Subcutaneous abdominal adipose tissue (tissue), 5 donors: ENCODE data around the gene STXBP3.

Experiments used
- H3K27ac ChIP-seq: one replicate; pipeline ENCODE4 v1.7.0; 2013; ENCODE audit warnings: low read depth, mild to moderate bottlenecking, inconsistent platforms, low read length, moderate library complexity
- H3K27me3 ChIP-seq, 5 donors: one replicate each; pipeline ENCODE4 v1.7.0; 2013; ENCODE audit warnings: low read length in 5 of 5, inconsistent platforms in 1 of 5; ENCODE audit not compliant: control insufficient read depth in 5 of 5, insufficient read depth in 4 of 5
- H3K36me3 ChIP-seq, 5 donors: one replicate each; pipeline ENCODE4 v1.7.0; 2013; ENCODE audit warnings: low read length in 5 of 5; ENCODE audit not compliant: control insufficient read depth in 5 of 5, insufficient read depth in 5 of 5
- H3K4me1 ChIP-seq, 5 donors: one replicate each; pipeline ENCODE4 v1.7.0; 2013; ENCODE audit warnings: low read length in 5 of 5, mild to moderate bottlenecking in 3 of 5, moderate library complexity in 1 of 5; ENCODE audit not compliant: control insufficient read depth in 5 of 5, insufficient read depth in 5 of 5
- H3K4me3 ChIP-seq, 5 donors: one replicate each; pipeline ENCODE4 v1.7.0; 2013; ENCODE audit warnings: low read length in 5 of 5, low read depth in 1 of 5
- H3K9ac ChIP-seq, 5 donors: one replicate each; pipeline ENCODE4 v1.7.0; 2013; ENCODE audit warnings: low read length in 5 of 5, mild to moderate bottlenecking in 4 of 5, moderate library complexity in 3 of 5
- H3K9me3 ChIP-seq, 5 donors: one replicate each; pipeline ENCODE4 v1.7.0; 2013; ENCODE audit warnings: low read length in 5 of 5; ENCODE audit not compliant: control insufficient read depth in 5 of 5
- donor health status: healthy.
- donor health status: healthy.
- donor health status: healthy.
- donor health status: healthy.
- donor health status: healthy.

The STXBP3 gene

GRCh38 chr1:108729481-108729880 lies 17.0 kb upstream of the STXBP3 start:
- H3K36me3 ChIP-seq = no peaks in the 10 kb centered on the region
- H3K4me1 ChIP-seq = no peaks in the 10 kb centered on the region
- H3K4me3 ChIP-seq = no peak overlapping the region
- H3K27me3 ChIP-seq = peaks cover 0 to 5% (median 0%) of the 10 kb centered on the region in 5 donors
- no peak overlapping the region for H3K27ac ChIP-seq
- no peak overlapping the region for H3K9ac ChIP-seq
- no peaks in the 10 kb centered on the region for H3K9me3 ChIP-seq

GRCh38 chr1:108732398-108732797 lies 14.1 kb upstream of the STXBP3 start:
- H3K9ac ChIP-seq = no peak overlapping the region
- H3K27me3 ChIP-seq = peaks cover 0 to 5% (median 3%) of the 10 kb centered on the region in 5 donors
- no peaks in the 10 kb centered on the region for H3K4me1 ChIP-seq
- no peaks in the 10 kb centered on the region for H3K36me3 ChIP-seq
- H3K9me3 ChIP-seq = no peaks in the 10 kb centered on the region
- H3K27ac ChIP-seq = no peak overlapping the region
- no peak overlapping the region for H3K4me3 ChIP-seq

- H3K4me3 ChIP-seq = no peak overlapping the region
- no peaks in the 10 kb centered on the region for H3K4me1 ChIP-seq
- no peak overlapping the region for H3K27ac ChIP-seq
- no peaks in the 10 kb centered on the region for H3K36me3 ChIP-seq
- peaks cover 0 to 3% (median 0%) of the 10 kb centered on the region in 5 donors for H3K27me3 ChIP-seq
- H3K9me3 ChIP-seq = no peaks in the 10 kb centered on the region
- no peak overlapping the region for H3K9ac ChIP-seq
These were observed 12.2 kb upstream of the STXBP3 start for GRCh38 chr1:108734171-108734865.

GRCh38 chr1:108742253-108742652 lies 4.2 kb upstream of the STXBP3 start:
- peaks cover under 1 to 3% (median 3%) of the 10 kb centered on the region in 5 donors for H3K4me1 ChIP-seq
- no peak overlapping the region for H3K27ac ChIP-seq
- H3K27me3 ChIP-seq = no peaks in the 10 kb centered on the region
- H3K4me3 ChIP-seq = no peak overlapping the region
- no peaks in the 10 kb centered on the region for H3K9me3 ChIP-seq
- no peak overlapping the region for H3K9ac ChIP-seq
- no peaks in the 10 kb centered on the region for H3K36me3 ChIP-seq

GRCh38 chr1:108745980-108746381 lies 493 bp upstream of the STXBP3 start:
- H3K27me3 ChIP-seq = no peaks in the 10 kb centered on the region
- H3K36me3 ChIP-seq = peaks cover 0 to 6% (median 0%) of the 10 kb centered on the region in 5 donors
- no peaks in the 10 kb centered on the region for H3K9me3 ChIP-seq
- H3K4me1 ChIP-seq = peaks cover 2 to 17% (median 3%) of the 10 kb centered on the region in 5 donors
- H3K4me3 ChIP-seq = peak overlapping the region in 3 of 5 donors; percentile 94 to 100 (median 97)
- H3K9ac ChIP-seq = peak overlapping the region in 1 of 5 donors; percentile 56
- peak overlapping the region; percentile 94 for H3K27ac ChIP-seq

GRCh38 chr1:108747171-108747850 lies 837 bp downstream of the STXBP3 start:
- H3K4me3 ChIP-seq = peak overlapping the region; percentile 94 to 100 (median 94)
- H3K36me3 ChIP-seq = peaks cover 0 to 9% (median 3%) of the 10 kb centered on the region in 5 donors
- peaks cover 2 to 17% (median 3%) of the 10 kb centered on the region in 5 donors for H3K4me1 ChIP-seq
- H3K27me3 ChIP-seq = no peaks in the 10 kb centered on the region
- peak overlapping the region; percentile 94 for H3K27ac ChIP-seq
- H3K9me3 ChIP-seq = no peaks in the 10 kb centered on the region
- peak overlapping the region; percentile 70 to 95 (median 87) for H3K9ac ChIP-seq

- Histone ChIP-seq H3K36me3 (peaks cover 0 to 12% (median 6%) of the 10 kb centered on the region in 5 donors), H3K9me3 (no peaks in the 10 kb centered on the region), H3K27me3 (no peaks in the 10 kb centered on the region), H3K4me3 (peak overlapping the region in 1 of 5 donors; percentile 100), H3K9ac (no peak overlapping the region), H3K4me1 (peaks cover 2 to 17% (median 3%) of the 10 kb centered on the region in 5 donors), H3K27ac (peak overlapping the region; percentile 94)
These were observed 1.4 kb downstream of the STXBP3 start for GRCh38 chr1:108747898-108748297.

- H3K36me3 ChIP-seq = peaks cover 3 to 17% (median 14%) of the 10 kb centered on the region in 5 donors
- no peaks in the 10 kb centered on the region for H3K27me3 ChIP-seq
- H3K4me3 ChIP-seq = no peak overlapping the region
- H3K4me1 ChIP-seq = peaks cover 2 to 17% (median 3%) of the 10 kb centered on the region in 5 donors
- H3K9me3 ChIP-seq = no peaks in the 10 kb centered on the region
- no peak overlapping the region for H3K27ac ChIP-seq
- H3K9ac ChIP-seq = no peak overlapping the region
These were observed 2.6 kb downstream of the STXBP3 start for GRCh38 chr1:108749081-108749480.

- no peaks in the 10 kb centered on the region for H3K9me3 ChIP-seq
- peak overlapping the region in 1 of 5 donors; percentile 14 for H3K9ac ChIP-seq
- H3K27me3 ChIP-seq = no peaks in the 10 kb centered on the region
- H3K4me3 ChIP-seq = no peak overlapping the region
- peaks cover 8 to 28% (median 20%) of the 10 kb centered on the region in 5 donors for H3K36me3 ChIP-seq
- H3K4me1 ChIP-seq = peaks cover 2 to 17% (median 3%) of the 10 kb centered on the region in 5 donors
- H3K27ac ChIP-seq = no peak overlapping the region
These were observed 4.2 kb downstream of the STXBP3 start for GRCh38 chr1:108750476-108751181.
